OCI-LY3 (cell line): Measurements from ENCODE around the gene IRF2BP1.

Experiments
- H2AFZ ChIP-seq: fragments of 200-600, 300-600 bp; shearing (Covaris generic); 2 replicates; pipeline ENCODE4 v1.6.0; 2014; ENCODE audit warnings: antibody characterized with exemption, low read depth, low read length
- H3K27ac ChIP-seq: fragments of 200-600, 300-600 bp; sonication (generic); 2 replicates; pipeline ENCODE4 v1.5.1; 2014; ENCODE audit warnings: mild to moderate bottlenecking, low read length, moderate library complexity, mixed read lengths
- H3K27me3 ChIP-seq: fragments of 200-600, 300-600 bp; sonication (generic); 2 replicates; pipeline ENCODE4 v1.6.1; 2014; ENCODE audit warnings: low read depth, low read length, mixed read lengths
- H3K36me3 ChIP-seq: fragments of 200-600, 300-600 bp; sonication (generic); replicated peaks from 2 replicates; pipeline ENCODE3; 2014; ENCODE audit warnings: low read depth, low read length, mixed read lengths
- H3K4me1 ChIP-seq: fragments of 300-600, 200-600 bp; sonication (generic); 2 replicates; pipeline ENCODE4 v1.6.1; 2014; ENCODE audit warnings: low read length, mixed read lengths
- H3K4me2 ChIP-seq: fragments of 200-600, 300-600 bp; sonication (generic); 2 replicates; pipeline ENCODE4 v1.6.1; 2014; ENCODE audit warnings: low read length, mixed read lengths
- H3K4me3 ChIP-seq: fragments of 300-600, 200-600 bp; sonication (generic); 2 replicates; pipeline ENCODE4 v1.5.1; 2014; ENCODE audit warnings: antibody characterized with exemption, mild to moderate bottlenecking, low read length, moderate library complexity
- H3K79me2 ChIP-seq: fragments of 300-600, 200-600 bp; shearing (Covaris generic); 2 replicates; pipeline ENCODE4 v1.6.1; 2014; ENCODE audit warnings: mild to moderate bottlenecking, low read length, mixed read lengths
- H3K9ac ChIP-seq: fragments of 300-600, 200-600 bp; shearing (Covaris generic); 2 replicates; pipeline ENCODE4 v1.6.0; 2014; ENCODE audit warnings: mild to moderate bottlenecking, low read length, moderate library complexity
- H3K9me3 ChIP-seq: fragments of 200-600, 300-600 bp; shearing (Covaris generic); 2 replicates; pipeline ENCODE4 v1.6.1; 2014; ENCODE audit warnings: low read length, mixed read lengths; ENCODE audit not compliant: insufficient read depth
- H4K20me1 ChIP-seq: fragments of 200-600, 300-600 bp; sonication (generic); 2 replicates; pipeline ENCODE4 v1.6.1; 2016; ENCODE audit warnings: low read length, mixed read lengths; ENCODE audit not compliant: insufficient read depth
- CTCF ChIP-seq: fragments of 200-600, 300-600 bp; sonication (generic); IDR thresholded peaks from 2 replicates; pipeline ENCODE4 v1.5.1; 2014; ENCODE audit warnings: antibody characterized with exemption, low read length, low read depth
- EZH2phosphoT487 ChIP-seq: fragments of 200-600 bp; shearing (Covaris generic); IDR thresholded peaks from 2 replicates; pipeline ENCODE4 v1.6.1; 2018; ENCODE audit warnings: antibody characterized with exemption, mixed run types, low read depth

The IRF2BP1 gene

GRCh38 chr19:45881082-45881908 lies 4.6 kb downstream of the IRF2BP1 start:
- H3K79me2 ChIP-seq: peaks cover 21% of the 10 kb centered on the region
- peak overlapping the region; percentile 86 for H3K4me3 ChIP-seq
- H3K27ac ChIP-seq: peak overlapping the region; percentile 84
- peaks cover 45% of the 10 kb centered on the region for H3K4me1 ChIP-seq
- peak overlapping the region; percentile 99 for H3K4me2 ChIP-seq
- peak overlapping the region; percentile 1; the same call in 1 of the 2 replicates for H2AFZ ChIP-seq
- no peaks in the 10 kb centered on the region for H3K9me3 ChIP-seq
- peak overlapping the region; percentile 96 for H3K9ac ChIP-seq
- no peaks in the 10 kb centered on the region for H4K20me1 ChIP-seq
- peaks cover 11% of the 10 kb centered on the region for H3K36me3 ChIP-seq
- no peaks in the 10 kb centered on the region for H3K27me3 ChIP-seq
- TF ChIP-seq EZH2phosphoT487 (no peak), CTCF (no peak)

- H3K27me3 ChIP-seq: no peaks in the 10 kb centered on the region
- peaks cover 53% of the 10 kb centered on the region for H3K4me1 ChIP-seq
- no peak overlapping the region for H3K9ac ChIP-seq
- H2AFZ ChIP-seq: no peak overlapping the region
- TF ChIP-seq EZH2phosphoT487 (no peak), CTCF (no peak)
- H3K79me2 ChIP-seq: peaks cover 14% of the 10 kb centered on the region
- no peak overlapping the region for H3K4me3 ChIP-seq
- H3K27ac ChIP-seq: no peak overlapping the region
- H3K4me2 ChIP-seq: no peak overlapping the region
- no peaks in the 10 kb centered on the region for H3K9me3 ChIP-seq
- no peaks in the 10 kb centered on the region for H4K20me1 ChIP-seq
- peaks cover 10% of the 10 kb centered on the region for H3K36me3 ChIP-seq
Measured at GRCh38 chr19:45879971-45880370, 6.0 kb downstream of the IRF2BP1 start.

GRCh38 chr19:45879055-45879454 lies 6.9 kb downstream of the IRF2BP1 start:
- Histone ChIP-seq H4K20me1 (no peaks in the 10 kb centered on the region), H3K4me1 (peaks cover 49% of the 10 kb centered on the region), H2AFZ (no peak overlapping the region), H3K4me2 (no peak overlapping the region), H3K27ac (no peak overlapping the region), H3K9me3 (no peaks in the 10 kb centered on the region), H3K27me3 (no peaks in the 10 kb centered on the region), H3K79me2 (peaks cover 5% of the 10 kb centered on the region), H3K4me3 (no peak overlapping the region), H3K36me3 (peaks cover under 1% of the 10 kb centered on the region), H3K9ac (no peak overlapping the region)
- TF ChIP-seq EZH2phosphoT487 (no peak), CTCF (no peak)

DNA sequence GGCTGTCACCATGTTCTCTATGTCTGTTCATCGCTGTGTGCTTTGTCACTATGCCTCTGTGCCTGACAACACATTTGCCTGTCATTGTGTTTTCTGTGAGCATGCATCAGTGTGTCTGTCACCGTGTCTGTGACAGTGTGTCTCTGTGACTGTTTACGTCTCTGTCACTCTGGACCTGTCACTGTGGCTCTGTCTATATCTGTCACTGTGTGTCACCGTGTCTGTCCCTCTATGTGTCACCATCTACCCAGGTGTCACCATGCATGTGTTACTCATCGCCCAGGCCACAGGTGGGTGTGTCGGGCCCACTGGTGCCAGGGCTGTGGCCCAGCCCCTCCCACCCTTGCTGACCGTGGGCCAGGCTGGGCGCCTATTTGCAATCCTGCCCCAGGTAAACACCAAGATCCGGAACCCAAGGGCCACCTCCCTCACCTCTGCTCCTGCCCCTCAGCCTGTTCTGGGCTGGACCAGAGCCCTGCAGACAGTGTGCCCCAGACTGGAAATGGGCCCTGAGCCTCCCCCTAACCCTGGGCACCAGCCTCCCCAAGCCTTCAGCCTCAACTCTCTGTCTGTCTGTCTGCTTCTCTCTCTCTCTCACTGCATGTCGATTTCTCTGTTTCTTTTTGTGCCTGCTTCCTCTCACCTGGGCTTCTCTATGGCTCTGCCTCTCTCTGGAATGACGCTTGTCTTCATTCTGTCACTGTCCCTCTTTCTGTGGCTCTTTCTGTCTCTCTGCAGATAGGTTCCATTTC lies 7.7 kb downstream of the IRF2BP1 start:
- H3K4me2 ChIP-seq: no peak overlapping the region
- peaks cover 45% of the 10 kb centered on the region for H3K4me1 ChIP-seq
- TF ChIP-seq CTCF (no peak), EZH2phosphoT487 (no peak)
- H4K20me1 ChIP-seq: no peaks in the 10 kb centered on the region
- no peak overlapping the region for H3K27ac ChIP-seq
- no peaks in the 10 kb centered on the region for H3K9me3 ChIP-seq
- no peak overlapping the region for H3K9ac ChIP-seq
- H3K36me3 ChIP-seq: no peaks in the 10 kb centered on the region
- no peaks in the 10 kb centered on the region for H3K27me3 ChIP-seq
- H2AFZ ChIP-seq: no peak overlapping the region; the same call in 1 of the 2 replicates
- H3K79me2 ChIP-seq: no peaks in the 10 kb centered on the region
- no peak overlapping the region for H3K4me3 ChIP-seq
